Hematopoietic multipotent progenitor cell treated with erythropoietin and hydrocortisone succinate and interleukin-3 and kit ligand, for 15 days (in vitro differentiated cells): ENCODE data around the gene KRT4.
"Not testable (repeated sequence)": the region's sequence is repeated elsewhere in the genome, so short reads cannot be mapped to it uniquely, and the experiment has no call there.

Source experiments
- DNase-seq: peaks from one replicate; pipeline ENCODE4 v3.0.0-alpha.2; 2015; ENCODE audit warnings: low spot score

The KRT4 gene

GRCh38 chr12:52772772-52773171, 41.1 kb downstream of the KRT4 start:
- DNase-seq, result no peak

- no peak for DNase-seq
Observed at GRCh38 chr12:52772188-52772587, 41.7 kb downstream of the KRT4 start.

GRCh38 chr12:52771505-52771904, 42.4 kb downstream of the KRT4 start:
- no peak for DNase-seq

- no peak for DNase-seq
Observed at GRCh38 chr12:52771088-52771487, 42.8 kb downstream of the KRT4 start.

- no peak for DNase-seq
Observed at GRCh38 chr12:52769946-52770345, 44.0 kb downstream of the KRT4 start.

- DNase-seq, result no peak
Observed at GRCh38 chr12:52769354-52769753, 44.6 kb downstream of the KRT4 start.

DNA sequence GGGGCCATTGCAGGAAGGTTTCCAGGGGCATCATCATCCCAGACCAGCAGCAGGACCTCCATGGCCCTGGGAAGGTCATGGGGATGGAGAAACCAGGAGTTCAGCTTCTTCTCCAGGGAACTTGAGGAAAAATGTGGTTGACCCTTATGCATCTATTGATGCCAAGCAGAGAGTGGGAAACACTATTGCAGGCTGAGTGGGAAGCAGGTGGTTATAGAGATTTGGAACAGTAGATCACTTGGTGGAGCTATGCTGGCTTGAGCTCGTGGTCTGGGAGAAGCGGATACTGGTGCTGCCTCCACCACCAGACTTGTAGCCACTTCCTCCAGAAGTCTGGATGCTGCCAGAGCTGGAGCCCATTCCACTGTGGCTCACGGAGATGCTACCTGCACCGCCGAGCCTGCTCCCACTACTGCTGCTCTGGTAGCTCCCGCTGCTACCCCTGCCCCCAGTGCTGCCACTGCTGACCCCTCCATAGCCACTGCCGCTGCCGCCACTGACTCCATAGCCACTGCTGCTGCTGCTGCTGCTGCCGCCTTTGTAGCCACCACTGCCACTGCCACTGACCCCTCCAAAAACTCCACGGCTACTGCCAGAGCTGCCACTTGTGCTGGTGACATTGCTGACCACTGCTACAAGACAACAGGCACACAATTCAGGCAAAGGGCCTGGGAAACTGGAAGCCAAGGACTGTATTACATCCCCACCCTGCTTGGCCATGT, 45.3 kb downstream of the KRT4 start:
- no peak for DNase-seq

DNA sequence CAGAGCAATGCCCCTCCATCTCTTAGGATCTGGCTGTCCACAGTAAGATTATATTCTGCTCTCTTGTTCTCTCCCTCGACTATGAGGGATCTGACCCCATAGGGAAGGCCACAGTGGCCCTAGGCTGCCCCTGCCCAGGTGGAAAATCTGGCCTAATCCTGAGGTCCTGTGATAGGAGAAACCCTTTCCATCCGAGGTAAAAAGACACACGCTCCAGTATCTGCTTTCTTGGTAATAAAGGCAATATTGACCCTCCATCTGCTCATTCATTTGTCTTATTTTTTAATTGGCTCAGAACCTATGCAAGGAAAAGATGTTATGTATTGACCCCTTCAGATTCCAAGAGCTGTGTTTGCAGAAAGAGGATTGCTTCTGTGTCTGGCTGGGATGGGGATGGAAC, 46.5 kb downstream of the KRT4 start:
- DNase-seq, result no peak

DNA sequence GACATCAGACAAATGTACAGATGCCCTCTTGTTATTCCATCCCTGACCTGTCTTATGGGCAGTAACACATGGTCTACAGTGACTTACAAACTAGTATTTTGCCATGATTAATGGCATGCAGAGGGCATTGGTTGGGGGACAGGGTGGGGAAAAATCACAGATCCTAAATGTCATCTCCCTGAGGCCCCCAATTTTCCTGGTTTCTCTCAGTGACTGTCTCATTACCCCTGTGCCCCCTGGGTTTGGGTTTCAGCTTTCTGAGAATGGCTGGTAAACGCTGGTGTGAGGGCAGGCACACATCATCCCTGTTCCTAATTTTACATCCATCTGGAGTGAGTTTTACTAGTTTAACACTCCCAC, 46.9 kb downstream of the KRT4 start:
- no peak for DNase-seq

GRCh38 chr12:52766351-52767019, 47.4 kb downstream of the KRT4 start:
- no peak for DNase-seq

GRCh38 chr12:52765702-52766101, 48.2 kb downstream of the KRT4 start:
- DNase-seq, result no peak

DNA sequence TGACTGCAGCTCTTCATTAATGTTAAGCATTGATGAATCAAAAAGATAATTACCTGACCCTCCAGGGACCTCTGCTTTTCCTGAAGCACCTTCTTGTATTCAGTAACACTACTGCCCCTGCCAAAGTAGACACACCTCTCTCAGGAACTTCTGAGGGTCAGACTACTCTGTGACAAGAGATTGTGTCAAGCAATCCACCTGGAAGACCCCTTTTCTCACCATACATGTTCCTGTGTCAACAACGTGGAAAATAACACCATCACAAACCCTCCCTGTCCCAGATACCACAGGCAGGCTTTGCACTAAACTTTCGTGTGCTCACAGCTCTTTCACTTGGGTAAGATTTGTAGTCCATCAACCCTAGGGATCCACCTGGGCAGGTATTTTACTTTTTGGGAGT, 49.9 kb downstream of the KRT4 start:
- no peak for DNase-seq

DNA sequence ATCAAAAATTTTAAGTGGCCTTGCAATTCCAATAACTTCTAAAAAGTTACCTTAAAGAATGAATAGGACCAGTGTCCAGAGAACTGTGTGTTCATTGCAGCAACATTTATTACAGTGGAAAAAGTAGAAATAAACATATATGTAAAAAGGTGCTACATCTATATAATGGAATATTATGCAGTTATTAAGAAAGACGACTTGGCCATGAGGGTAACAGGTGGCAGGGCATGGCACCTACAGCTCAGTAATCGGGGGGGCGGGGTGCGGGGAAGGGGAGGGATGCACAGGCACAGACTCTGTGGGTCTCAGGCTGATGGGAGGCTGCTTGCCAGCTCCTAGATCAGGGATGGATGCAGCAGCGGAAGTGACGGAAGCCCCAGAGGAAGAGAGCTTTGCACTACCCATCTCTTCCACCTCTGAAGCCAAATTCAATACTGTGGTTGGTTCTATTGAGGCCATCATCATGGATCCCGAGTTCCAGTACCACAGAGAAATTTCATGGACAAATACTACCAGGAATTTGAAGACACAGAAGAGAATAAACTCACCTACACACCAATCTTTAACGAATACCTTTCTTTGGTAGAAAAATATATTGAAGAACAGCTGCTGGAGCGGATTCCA, 50.8 kb downstream of the KRT4 start:
- DNase-seq, result no peak

GRCh38 chr12:52761802-52762201, 52.1 kb downstream of the KRT4 start:
- no peak for DNase-seq

- not testable (repeated sequence) for DNase-seq
Observed at GRCh38 chr12:52761218-52761617, 52.7 kb downstream of the KRT4 start.

DNA sequence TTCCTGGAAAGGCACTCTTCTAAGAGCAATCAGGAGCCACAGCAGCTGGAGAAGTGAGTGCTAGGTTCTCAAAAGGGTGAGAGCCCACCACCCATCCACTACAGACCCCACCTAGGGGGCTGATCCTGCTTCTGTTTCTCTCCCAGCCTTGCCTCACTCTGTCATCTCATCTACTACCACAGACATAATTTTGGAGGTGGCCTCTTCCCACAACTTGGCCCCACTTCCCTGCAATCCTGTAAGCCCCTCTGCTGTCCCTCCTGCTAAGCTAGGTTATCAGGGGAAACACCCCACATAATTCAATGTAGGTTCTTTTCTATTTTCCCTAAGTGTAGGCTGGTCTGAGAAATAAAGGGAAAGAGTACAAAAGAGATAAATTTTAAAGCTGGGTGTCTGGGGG, 53.3 kb downstream of the KRT4 start:
- no peak for DNase-seq

DNA sequence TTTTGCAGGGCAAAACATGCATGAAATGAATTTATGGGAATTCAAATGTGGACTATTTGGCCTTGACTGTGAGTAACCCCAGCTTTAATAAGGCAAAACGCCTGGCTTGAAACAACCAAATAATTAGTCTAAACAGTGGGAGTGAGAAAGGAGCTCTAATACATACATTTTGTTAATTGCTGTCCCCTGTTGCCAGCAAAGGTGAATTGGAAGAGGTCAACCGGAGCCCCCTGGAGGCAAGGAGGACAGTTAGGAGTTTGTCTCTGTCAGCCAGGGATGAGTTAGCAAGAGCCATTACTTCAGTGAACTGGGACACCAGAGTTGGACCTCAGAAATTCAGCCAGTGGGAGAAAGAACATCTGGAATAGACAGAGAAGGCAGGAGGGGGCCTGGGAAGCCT, 54.2 kb downstream of the KRT4 start:
- no peak for DNase-seq

- DNase-seq, result no peak
Observed at GRCh38 chr12:52759218-52759617, 54.7 kb downstream of the KRT4 start.

DNA sequence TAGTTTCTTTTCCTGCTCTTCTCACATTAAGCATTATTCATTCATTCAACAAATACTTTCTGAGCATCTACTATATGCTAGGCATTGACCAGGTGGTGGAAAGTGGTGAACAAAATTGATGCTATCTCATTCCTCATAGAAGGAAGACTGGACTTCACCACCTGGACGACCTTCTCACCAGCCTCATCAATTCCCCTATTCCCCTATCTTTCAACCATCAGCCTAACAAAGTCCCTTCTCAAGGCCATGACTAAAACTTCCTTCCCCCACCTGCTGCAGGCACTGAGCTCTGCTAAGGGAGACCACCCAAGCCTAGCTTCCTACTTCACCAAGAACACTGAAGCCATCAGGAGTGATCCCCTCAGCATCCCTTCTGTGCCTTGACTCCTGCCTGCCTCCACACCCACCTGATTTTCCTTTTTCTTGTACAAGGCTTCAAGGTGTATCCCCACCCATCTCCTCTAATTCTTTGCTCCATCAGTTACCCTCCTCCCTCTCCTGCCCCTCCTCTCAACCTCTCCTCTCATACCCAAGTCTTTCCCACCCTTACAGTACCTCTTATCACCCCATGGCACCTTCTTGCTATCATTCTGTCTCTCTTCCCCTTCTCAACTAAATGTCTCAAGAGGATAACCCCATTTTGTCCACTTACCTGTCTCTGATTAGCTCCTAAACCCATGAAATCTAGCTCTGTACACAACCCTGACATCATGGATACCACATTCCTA, 56.3 kb downstream of the KRT4 start:
- DNase-seq, result no peak
